MG63 (cell line): Measurements from ENCODE around the gene SMYD3. TPM values are rescaled to one million over a fixed set of nuclear protein-coding genes. Genes with fewer than 3 reads are reported as not detected.
A peak's percentile ranks its signal among the peaks of the same experiment; 100 is the strongest.

Experiments
- DNase-seq: peaks from one replicate; pipeline ENCODE4 v3.0.0-alpha.2; 2020
- H3K27me3 ChIP-seq: fragments of 250-450 bp; sonication (Bioruptor Pico); 2 replicates; pipeline ENCODE4 v1.5.1; 2020; ENCODE audit warnings: mild to moderate bottlenecking, moderate library complexity
- H3K36me3 ChIP-seq: fragments of 250-450 bp; sonication (Bioruptor Pico); 2 replicates; pipeline ENCODE4 v1.5.1; 2020; ENCODE audit warnings: mild to moderate bottlenecking, moderate library complexity
- H3K4me3 ChIP-seq: fragments of 250-450 bp; sonication (Bioruptor Pico); 2 replicates; pipeline ENCODE4 v1.5.1; 2020; ENCODE audit warnings: mild to moderate bottlenecking, moderate library complexity
- H3K9me3 ChIP-seq: fragments of 250-450 bp; sonication (Bioruptor Pico); 2 replicates; pipeline ENCODE4 v1.5.1; 2020; ENCODE audit warnings: mild to moderate bottlenecking, moderate library complexity
- total RNA-seq: library from RNA; depleted of rRNA; stranded (reverse); fragments of >200 nt; shearing (Covaris generic); gene quantifications from 2 replicates; pipeline ENCODE4 v1.2.3, GENCODE V29; 2014; ENCODE audit warnings: low replicate concordance

SMYD3 gene
- total RNA-seq, 1 experiment from 2014 or later, result 46.6 TPM

- no peaks in the 10 kb centered on the region for H3K9me3 ChIP-seq
- no peak for DNase-seq
- H3K27me3 ChIP-seq, result no peaks in the 10 kb centered on the region
- no peak overlapping the region for H3K4me3 ChIP-seq
- no peaks in the 10 kb centered on the region for H3K36me3 ChIP-seq
These were observed 347.5 kb downstream of the SMYD3 start for GRCh38 chr1:246159279-246160227.

DNA sequence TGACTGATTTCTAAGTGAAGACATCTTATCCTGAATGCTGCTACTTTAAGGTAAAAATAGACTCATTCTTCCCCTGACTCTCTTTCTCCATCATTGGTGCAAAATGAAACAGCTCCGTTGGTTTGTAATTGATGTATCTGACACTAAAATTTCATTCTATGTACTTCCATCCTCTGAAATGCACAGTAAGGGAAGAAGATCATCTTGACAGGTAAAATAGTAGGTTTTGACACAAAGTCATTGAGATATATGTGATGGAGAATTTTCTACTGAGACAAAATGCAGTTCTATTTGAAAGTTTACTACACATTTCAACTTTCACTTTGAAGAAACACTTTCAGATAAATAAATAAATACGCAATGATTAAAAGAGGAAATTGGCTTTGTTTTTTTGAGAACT, 348.9 kb downstream of the SMYD3 start:
- no peaks in the 10 kb centered on the region for H3K36me3 ChIP-seq
- H3K9me3 ChIP-seq, result no peaks in the 10 kb centered on the region
- no peak overlapping the region for H3K4me3 ChIP-seq
- H3K27me3 ChIP-seq, result no peaks in the 10 kb centered on the region
- DNase-seq, result no peak

GRCh38 chr1:246157516-246157915, 349.6 kb downstream of the SMYD3 start:
- Histone ChIP-seq H3K36me3 (no peaks in the 10 kb centered on the region), H3K4me3 (no peak overlapping the region), H3K27me3 (no peaks in the 10 kb centered on the region)

GRCh38 chr1:246156847-246157246, 350.2 kb downstream of the SMYD3 start:
- no peak overlapping the region for H3K4me3 ChIP-seq
- no peaks in the 10 kb centered on the region for H3K27me3 ChIP-seq
- H3K9me3 ChIP-seq, result no peaks in the 10 kb centered on the region
- no peak for DNase-seq
- H3K36me3 ChIP-seq, result no peaks in the 10 kb centered on the region

More at GRCh38 chr1:246157516-246157915, 349.6 kb downstream of the SMYD3 start:
- no peaks in the 10 kb centered on the region for H3K9me3 ChIP-seq
- DNase-seq, result no peak

- no peak overlapping the region for H3K4me3 ChIP-seq
- no peaks in the 10 kb centered on the region for H3K9me3 ChIP-seq
- no peak for DNase-seq
- no peaks in the 10 kb centered on the region for H3K27me3 ChIP-seq
- H3K36me3 ChIP-seq, result no peaks in the 10 kb centered on the region
These were observed 351.2 kb downstream of the SMYD3 start for GRCh38 chr1:246155923-246156322.

DNA sequence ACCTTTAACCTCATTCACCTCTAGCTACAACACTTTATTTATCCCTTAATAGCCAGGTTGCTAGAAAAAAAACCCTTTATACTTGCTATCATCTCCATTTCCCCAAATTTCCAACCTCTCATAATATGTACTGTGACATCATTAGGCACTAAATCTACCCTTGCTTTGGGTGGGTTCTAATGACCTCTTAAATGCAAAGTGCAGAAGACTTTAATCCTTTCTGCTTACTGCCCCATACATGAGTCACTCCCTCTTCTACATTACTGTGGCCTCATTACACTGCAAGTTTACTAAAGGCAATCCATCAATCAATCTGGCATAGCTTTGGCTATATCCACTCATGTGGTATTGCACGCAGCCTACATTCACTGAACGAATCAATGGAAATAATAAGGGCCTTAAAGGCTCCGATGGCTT, 353.3 kb downstream of the SMYD3 start:
- H3K27me3 ChIP-seq, result no peaks in the 10 kb centered on the region
- DNase-seq, result no peak
- no peaks in the 10 kb centered on the region for H3K9me3 ChIP-seq
- no peak overlapping the region for H3K4me3 ChIP-seq
- H3K36me3 ChIP-seq, result no peaks in the 10 kb centered on the region

GRCh38 chr1:246152986-246153431, 354.1 kb downstream of the SMYD3 start:
- Histone ChIP-seq H3K4me3 (no peak overlapping the region), H3K27me3 (no peaks in the 10 kb centered on the region)

GRCh38 chr1:246151796-246152434, 355.2 kb downstream of the SMYD3 start:
- no peak overlapping the region for H3K4me3 ChIP-seq
- DNase-seq, result no peak

More at GRCh38 chr1:246152986-246153431, 354.1 kb downstream of the SMYD3 start:
- H3K9me3 ChIP-seq, result no peaks in the 10 kb centered on the region
- H3K36me3 ChIP-seq, result no peaks in the 10 kb centered on the region
- no peak for DNase-seq

GRCh38 chr1:246149543-246149942, 357.5 kb downstream of the SMYD3 start:
- Histone ChIP-seq H3K36me3 (no peaks in the 10 kb centered on the region), H3K4me3 (no peak overlapping the region), H3K27me3 (no peaks in the 10 kb centered on the region), H3K9me3 (no peaks in the 10 kb centered on the region)
- DNase-seq, result no peak

More at GRCh38 chr1:246151796-246152434, 355.2 kb downstream of the SMYD3 start:
- Histone ChIP-seq H3K9me3 (no peaks in the 10 kb centered on the region), H3K36me3 (no peaks in the 10 kb centered on the region), H3K27me3 (no peaks in the 10 kb centered on the region)

- DNase-seq, result no peak
- H3K4me3 ChIP-seq, result no peak overlapping the region
- no peaks in the 10 kb centered on the region for H3K9me3 ChIP-seq
- H3K36me3 ChIP-seq, result no peaks in the 10 kb centered on the region
- H3K27me3 ChIP-seq, result no peaks in the 10 kb centered on the region
These were observed 359.3 kb downstream of the SMYD3 start for GRCh38 chr1:246147524-246148461.

GRCh38 chr1:246146804-246147523, 360.1 kb downstream of the SMYD3 start:
- H3K27me3 ChIP-seq, result no peaks in the 10 kb centered on the region
- DNase-seq, result no peak

DNA sequence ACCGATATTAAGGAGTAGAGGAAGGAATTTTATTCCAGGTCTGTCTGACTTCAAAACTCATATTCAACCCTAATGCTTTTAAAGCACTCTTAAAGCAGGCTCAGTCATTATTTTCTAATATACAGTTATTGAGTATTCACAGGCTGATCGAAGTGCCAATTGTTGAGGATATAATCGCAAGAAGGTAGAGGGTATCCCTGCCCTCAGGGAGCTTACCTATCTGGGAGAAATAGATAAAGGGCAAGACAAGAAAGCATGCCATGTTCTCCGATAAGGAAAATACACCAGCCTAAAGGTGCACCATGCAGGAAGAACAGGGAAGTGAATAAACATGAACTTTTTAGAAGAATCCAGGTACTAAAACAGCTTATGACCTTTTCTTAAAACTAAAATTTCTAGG, 361.2 kb downstream of the SMYD3 start:
- Histone ChIP-seq H3K9me3 (no peaks in the 10 kb centered on the region), H3K4me3 (no peak overlapping the region), H3K27me3 (no peaks in the 10 kb centered on the region), H3K36me3 (no peaks in the 10 kb centered on the region)
- no peak for DNase-seq

More at GRCh38 chr1:246146804-246147523, 360.1 kb downstream of the SMYD3 start:
- Histone ChIP-seq H3K36me3 (no peaks in the 10 kb centered on the region), H3K9me3 (no peaks in the 10 kb centered on the region), H3K4me3 (no peak overlapping the region)

DNA sequence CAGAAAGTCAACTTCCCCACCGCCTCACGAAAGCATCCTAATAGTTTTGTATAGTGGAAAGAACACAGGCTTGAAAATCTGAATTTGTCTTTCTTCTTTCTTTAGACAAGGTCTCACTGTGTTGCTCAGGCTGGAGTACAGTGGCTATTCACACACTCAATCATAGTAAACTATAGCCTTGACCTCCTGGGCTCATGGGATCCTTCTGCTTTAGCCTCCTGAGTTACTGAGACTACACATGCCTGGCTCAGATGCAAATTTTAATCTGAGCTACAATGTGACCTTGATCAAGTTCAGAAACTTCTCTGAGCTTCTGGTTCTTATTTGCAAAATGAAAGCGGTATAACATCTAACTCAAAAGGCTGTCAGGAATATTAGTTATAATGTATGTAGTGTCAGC, 362.1 kb downstream of the SMYD3 start:
- DNase-seq, result no peak
- no peaks in the 10 kb centered on the region for H3K27me3 ChIP-seq
- H3K4me3 ChIP-seq, result no peak overlapping the region

GRCh38 chr1:246142320-246142893, 364.7 kb downstream of the SMYD3 start:
- Histone ChIP-seq H3K9me3 (no peaks in the 10 kb centered on the region), H3K36me3 (no peaks in the 10 kb centered on the region), H3K4me3 (no peak overlapping the region), H3K27me3 (no peaks in the 10 kb centered on the region)
- DNase-seq, result peak; percentile 77

More for the DNA sequence above, 362.1 kb downstream of the SMYD3 start:
- H3K9me3 ChIP-seq, result no peaks in the 10 kb centered on the region
- H3K36me3 ChIP-seq, result no peaks in the 10 kb centered on the region

DNA sequence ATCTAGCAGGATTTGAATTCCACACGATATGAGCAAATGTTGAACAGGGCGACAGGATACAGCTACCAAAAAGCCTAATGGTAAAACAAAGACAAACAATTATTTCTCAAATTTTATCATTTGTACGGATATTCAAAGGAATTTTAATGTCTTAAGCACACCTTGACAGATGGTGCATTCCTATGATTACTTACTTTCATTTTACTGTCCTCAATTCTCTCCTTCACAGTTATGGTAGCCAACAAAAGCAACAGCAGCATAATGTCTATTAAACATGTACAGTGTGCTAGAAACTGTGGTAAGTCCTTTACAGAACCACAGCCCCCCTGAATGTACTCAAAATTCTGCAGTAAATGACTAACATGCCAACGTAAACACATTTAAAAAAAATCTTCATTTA, 365.8 kb downstream of the SMYD3 start:
- Histone ChIP-seq H3K9me3 (no peaks in the 10 kb centered on the region), H3K27me3 (no peaks in the 10 kb centered on the region), H3K4me3 (no peak overlapping the region), H3K36me3 (no peaks in the 10 kb centered on the region)
- DNase-seq, result no peak

DNA sequence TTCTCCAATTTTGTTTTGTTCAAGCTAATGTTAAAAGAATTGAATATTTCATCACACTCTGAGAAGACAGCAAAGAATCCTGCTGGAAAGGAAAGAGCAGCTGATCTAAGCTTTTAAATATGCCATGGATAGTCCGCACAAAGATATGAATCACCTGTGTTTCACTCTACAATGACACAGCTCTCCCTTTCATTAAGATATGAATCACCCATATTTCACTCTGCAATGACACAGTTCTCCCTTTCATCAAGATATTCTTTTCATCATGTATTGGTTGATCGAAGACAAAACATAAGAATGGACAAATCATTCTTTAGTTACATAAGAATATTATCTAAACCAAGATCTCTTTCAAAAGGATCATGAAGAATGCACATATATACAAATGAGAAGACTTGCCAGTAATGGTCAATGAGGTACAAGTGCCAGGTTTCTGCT, 367.3 kb downstream of the SMYD3 start:
- no peaks in the 10 kb centered on the region for H3K36me3 ChIP-seq
- DNase-seq, result no peak
- H3K4me3 ChIP-seq, result no peak overlapping the region
- no peaks in the 10 kb centered on the region for H3K9me3 ChIP-seq
- no peaks in the 10 kb centered on the region for H3K27me3 ChIP-seq
